Immature natural killer cell (primary cell): Measurements from ENCODE around the gene HOMER2. TPM values are rescaled to one million over a fixed set of nuclear protein-coding genes. Genes with fewer than 3 reads are reported as not detected.
A peak's percentile ranks its signal among the peaks of the same experiment; 100 is the strongest.

ENCODE experiments used
- DNase-seq, 3 donors: peaks; one replicate each; pipeline ENCODE4 v3.0.0; 2022; ENCODE audit warnings: mixed read lengths in 1 of 3
- H3K27ac Mint-ChIP-seq, 6 donors: one replicate each; pipeline ENCODE4 v1.8.0; 2020; ENCODE audit warnings: mixed read lengths in 6 of 6, mild to moderate bottlenecking in 5 of 6, inconsistent platforms in 4 of 6, moderate library complexity in 3 of 6
- H3K27me3 Mint-ChIP-seq, 3 donors: one replicate each; pipeline ENCODE4 v1.8.0; 2020 to 2021; ENCODE audit warnings: low read depth in 3 of 3, mild to moderate bottlenecking in 3 of 3, mixed read lengths in 3 of 3, moderate library complexity in 3 of 3, inconsistent platforms in 1 of 3
- H3K36me3 Mint-ChIP-seq, 3 donors: one replicate each; pipeline ENCODE4 v1.8.0; 2020; ENCODE audit warnings: mixed read lengths in 3 of 3, inconsistent platforms in 2 of 3, mild to moderate bottlenecking in 2 of 3
- H3K4me1 Mint-ChIP-seq, 2 donors: one replicate each; pipeline ENCODE4 v1.8.0; 2020; ENCODE audit warnings: inconsistent platforms in 2 of 2, mild to moderate bottlenecking in 2 of 2, mixed read lengths in 2 of 2, moderate library complexity in 1 of 2
- H3K4me3 Mint-ChIP-seq, 5 donors: one replicate each; pipeline ENCODE4 v1.8.0; 2020; ENCODE audit warnings: mild to moderate bottlenecking in 5 of 5, mixed read lengths in 5 of 5, inconsistent platforms in 3 of 5, moderate library complexity in 3 of 5
- H3K9me3 Mint-ChIP-seq, 6 donors: one replicate each; pipeline ENCODE4 v1.8.0; 2020; ENCODE audit warnings: mild to moderate bottlenecking in 6 of 6, mixed read lengths in 6 of 6, inconsistent platforms in 4 of 6, moderate library complexity in 3 of 6
- polyA plus RNA-seq, 3 donors: library from polyadenylated mRNA; unstranded; fragments of 300-500 nt; fragmentation: Illumina TruSeq; gene quantifications; one replicate each; pipeline ENCODE4 v1.2.3, GENCODE V29; 2021

Gene HOMER2
- polyA plus RNA-seq, 3 donors from 2014 or later = 3.4 to 3.5 TPM; not detected in 1

DNA sequence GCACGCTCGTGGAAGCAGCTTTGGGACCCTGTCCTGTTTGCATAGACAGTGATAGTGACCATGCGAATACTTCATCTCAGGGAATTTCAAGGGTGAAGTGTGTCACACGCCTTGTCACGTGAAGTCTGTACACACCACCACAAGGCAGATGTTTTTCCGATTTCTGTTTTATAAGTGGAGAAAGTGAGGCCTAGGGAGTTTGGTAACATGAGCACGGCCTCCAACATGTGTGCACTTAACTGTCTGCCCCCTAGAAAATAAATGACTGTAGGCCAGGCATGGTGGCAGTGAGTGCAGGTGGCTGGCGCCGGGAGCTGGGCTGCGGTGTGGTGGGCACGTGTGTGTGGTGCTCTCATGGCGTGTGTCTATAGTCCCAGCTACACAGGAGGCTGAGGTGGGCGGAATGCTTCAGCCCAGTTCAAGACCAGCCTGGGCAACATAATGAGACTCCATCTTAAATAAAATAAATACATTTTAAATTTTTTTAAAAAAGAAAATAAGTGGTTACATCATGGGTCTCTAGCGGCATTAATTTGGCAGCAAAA, 101.1 kb downstream of the HOMER2 start:
- peaks cover 0 to 3% (median 0%) of the 10 kb centered on the region in 3 donors for H3K27me3 Mint-ChIP-seq

DNA sequence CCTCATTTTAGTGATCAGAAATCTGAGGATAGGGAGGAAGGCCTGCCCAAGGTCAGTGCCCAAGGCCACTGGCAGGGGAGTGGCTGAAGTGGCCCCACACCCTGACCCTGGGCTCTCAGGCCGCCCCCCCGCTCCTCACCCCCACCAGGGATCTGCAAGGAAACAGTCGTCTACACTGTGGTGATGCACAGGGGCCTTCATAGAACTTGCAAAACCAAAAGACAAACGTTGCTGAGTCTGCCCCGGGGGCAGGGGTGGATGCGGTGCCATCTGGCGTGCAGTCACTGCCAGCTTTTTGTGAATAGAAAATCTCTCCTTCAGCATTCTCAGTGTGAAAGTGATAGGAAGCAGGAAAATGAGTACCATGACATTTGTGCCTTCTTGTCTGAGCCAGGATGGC, 101.8 kb downstream of the HOMER2 start:
- H3K4me1 Mint-ChIP-seq = peaks cover 6 to 11% of the 10 kb centered on the region in 2 donors

More for the DNA sequence above, 101.1 kb downstream of the HOMER2 start:
- Mint-ChIP-seq H3K4me1 (peaks cover 8 to 17% of the 10 kb centered on the region in 2 donors), H3K9me3 (no peaks in the 10 kb centered on the region), H3K4me3 (no peak overlapping the region), H3K27ac (no peak overlapping the region), H3K36me3 (peaks cover 0 to 5% (median 0%) of the 10 kb centered on the region in 3 donors)
- no peak for DNase-seq

DNA sequence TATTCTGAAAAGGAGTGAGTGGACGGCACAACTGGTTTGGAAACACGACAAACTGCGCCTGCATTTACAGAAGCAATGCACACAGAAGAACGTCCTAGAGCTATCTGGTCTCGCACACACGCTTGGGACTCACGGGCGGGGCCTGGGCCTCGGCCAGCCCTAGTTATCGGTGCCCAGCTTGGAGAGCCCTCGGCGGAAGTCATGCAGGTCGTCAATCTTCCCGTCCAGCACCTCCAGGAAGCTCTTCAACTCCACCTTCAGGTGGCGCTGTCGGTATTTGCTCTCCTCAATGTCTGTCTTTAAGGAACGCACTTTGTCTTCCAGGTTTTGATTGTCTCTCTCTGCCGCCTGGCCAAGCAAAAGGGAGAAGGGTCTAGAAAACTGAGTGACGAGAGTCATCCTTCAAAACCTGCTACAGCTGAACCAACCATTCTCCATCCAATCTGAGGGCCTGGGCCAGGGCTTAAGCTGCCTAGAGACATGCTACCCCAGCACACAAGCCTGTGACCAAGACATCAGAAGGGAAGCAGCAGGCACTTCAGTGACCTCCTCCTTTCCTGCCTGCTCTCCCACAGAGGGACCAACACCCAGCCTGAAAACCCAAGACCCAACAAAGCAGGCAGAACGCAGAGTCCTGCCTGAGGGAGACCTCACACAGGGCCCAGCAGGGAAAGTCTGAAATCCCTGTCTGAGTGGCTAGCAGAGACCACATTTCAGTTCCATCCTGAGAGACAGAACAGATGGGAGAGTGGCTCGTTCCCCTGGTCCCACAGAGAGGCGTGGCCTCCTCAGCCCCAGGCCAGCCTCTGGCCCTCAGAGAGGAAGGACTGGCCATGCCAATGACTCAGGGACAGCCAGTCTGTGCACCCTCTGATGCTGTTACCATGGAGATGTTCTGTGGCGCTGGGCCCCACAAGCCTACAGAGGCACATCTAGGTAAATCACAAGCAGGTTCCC, 102.7 kb downstream of the HOMER2 start:
- peaks cover 1 to 3% (median 2%) of the 10 kb centered on the region in 3 donors for H3K27me3 Mint-ChIP-seq
- H3K36me3 Mint-ChIP-seq = peaks cover 0 to 5% (median 0%) of the 10 kb centered on the region in 3 donors
- H3K4me1 Mint-ChIP-seq = peaks cover 11 to 16% of the 10 kb centered on the region in 2 donors
- peak overlapping the region in 1 of 5 donors; percentile 40 for H3K4me3 Mint-ChIP-seq
- DNase-seq = peak; percentile 37 to 46 (median 45)
- H3K9me3 Mint-ChIP-seq = peaks cover 0 to 2% (median 0%) of the 10 kb centered on the region in 6 donors
- peak overlapping the region in 3 of 6 donors; percentile 35 to 53 (median 38) for H3K27ac Mint-ChIP-seq

More for the DNA sequence above, 101.8 kb downstream of the HOMER2 start:
- no peaks in the 10 kb centered on the region for H3K9me3 Mint-ChIP-seq
- no peak overlapping the region for H3K4me3 Mint-ChIP-seq
- no peak for DNase-seq
- H3K27me3 Mint-ChIP-seq = peaks cover 0 to 3% (median 1%) of the 10 kb centered on the region in 3 donors
- no peak overlapping the region for H3K27ac Mint-ChIP-seq
- peaks cover 0 to 5% (median 0%) of the 10 kb centered on the region in 3 donors for H3K36me3 Mint-ChIP-seq

DNA sequence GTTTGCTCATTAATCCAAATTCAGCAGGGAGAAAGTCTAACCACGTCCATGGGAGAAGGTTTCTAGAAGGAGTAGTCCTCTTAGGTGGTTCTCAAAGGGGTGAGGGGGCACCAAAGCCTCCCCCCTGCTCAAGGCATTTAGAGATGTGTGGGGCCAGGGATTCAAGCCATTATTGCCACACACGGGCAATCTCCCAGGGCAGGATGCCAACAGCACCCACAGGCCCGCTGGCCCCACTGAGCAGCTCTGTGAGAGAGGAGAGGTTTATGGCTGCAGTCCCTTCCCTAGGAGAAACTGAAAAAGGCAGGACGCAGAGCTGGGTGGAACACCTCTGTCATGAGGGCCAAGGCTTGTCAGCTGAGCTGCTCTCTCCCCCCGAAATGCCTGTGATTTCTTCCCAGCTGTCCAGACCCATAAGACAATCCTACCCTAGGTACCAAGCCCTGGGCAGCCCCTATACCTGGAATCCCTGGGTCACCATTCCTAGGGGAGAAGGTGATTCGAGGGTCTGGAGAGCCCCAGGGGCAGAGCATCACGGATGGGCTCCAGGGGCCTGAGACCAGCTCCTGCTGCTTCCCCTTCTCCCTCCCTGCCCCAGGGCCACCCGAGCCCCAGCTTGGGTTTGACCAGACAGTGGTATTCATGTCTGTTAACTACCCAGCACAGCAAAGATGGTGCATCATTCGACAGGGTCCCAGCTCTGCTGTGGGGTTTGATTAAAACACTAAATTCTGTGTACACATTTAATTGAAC, 104.1 kb downstream of the HOMER2 start:
- Mint-ChIP-seq H3K4me3 (no peak overlapping the region), H3K27ac (no peak overlapping the region), H3K4me1 (peaks cover 14 to 19% of the 10 kb centered on the region in 2 donors), H3K36me3 (peaks cover 0 to 5% (median 0%) of the 10 kb centered on the region in 3 donors), H3K27me3 (peaks cover 1 to 3% (median 2%) of the 10 kb centered on the region in 3 donors), H3K9me3 (peaks cover 0 to 2% (median 0%) of the 10 kb centered on the region in 6 donors)
- no peak for DNase-seq

DNA sequence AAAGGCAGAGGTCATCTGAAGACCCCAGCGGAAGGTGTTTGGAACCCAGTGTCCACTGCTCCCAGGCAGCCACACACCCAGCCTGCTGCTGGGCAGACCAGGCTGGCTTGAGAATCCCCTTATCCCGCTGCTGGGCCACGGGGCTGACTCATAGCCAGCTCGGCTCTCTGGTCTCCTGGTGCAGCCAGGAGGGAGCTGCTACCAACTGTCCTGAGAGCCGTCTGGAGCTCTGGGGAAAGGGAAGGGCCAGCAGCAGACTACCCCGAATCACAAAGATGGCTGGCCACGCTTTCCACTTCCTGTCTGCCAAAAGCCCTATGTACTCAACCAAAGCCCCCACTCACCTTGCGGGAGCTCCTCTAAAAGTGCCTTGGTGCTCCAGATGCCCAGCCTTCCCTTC, 104.8 kb downstream of the HOMER2 start:
- Mint-ChIP-seq H3K27me3 (peaks cover 1 to 3% (median 2%) of the 10 kb centered on the region in 3 donors), H3K27ac (no peak overlapping the region), H3K9me3 (peaks cover 0 to 2% (median 0%) of the 10 kb centered on the region in 6 donors), H3K4me3 (no peak overlapping the region), H3K36me3 (peaks cover 0 to 8% (median 3%) of the 10 kb centered on the region in 3 donors), H3K4me1 (peaks cover 13 to 19% of the 10 kb centered on the region in 2 donors)
- no peak for DNase-seq

DNA sequence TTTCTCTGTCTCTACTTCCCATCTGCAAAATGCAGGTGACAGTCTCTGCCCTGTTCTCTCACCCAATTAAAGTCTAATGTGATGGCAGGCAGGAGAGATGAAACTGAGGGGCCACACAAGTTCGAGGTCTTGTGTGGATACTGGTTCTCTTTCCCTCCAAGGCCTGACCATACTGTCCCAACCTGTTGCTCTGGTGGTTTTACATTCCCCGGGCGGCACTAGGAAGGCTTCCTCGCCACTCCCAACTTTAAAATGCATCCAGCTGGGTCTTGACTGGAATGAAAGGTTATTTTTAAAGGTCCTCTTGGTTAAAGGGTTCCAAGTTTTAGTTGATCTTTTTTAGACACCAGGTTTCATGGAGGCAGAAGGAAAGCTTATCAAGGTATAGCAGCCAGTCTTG, 105.9 kb downstream of the HOMER2 start:
- Mint-ChIP-seq H3K36me3 (peaks cover 0 to 10% (median 7%) of the 10 kb centered on the region in 3 donors), H3K27ac (no peak overlapping the region), H3K4me3 (no peak overlapping the region)

DNA sequence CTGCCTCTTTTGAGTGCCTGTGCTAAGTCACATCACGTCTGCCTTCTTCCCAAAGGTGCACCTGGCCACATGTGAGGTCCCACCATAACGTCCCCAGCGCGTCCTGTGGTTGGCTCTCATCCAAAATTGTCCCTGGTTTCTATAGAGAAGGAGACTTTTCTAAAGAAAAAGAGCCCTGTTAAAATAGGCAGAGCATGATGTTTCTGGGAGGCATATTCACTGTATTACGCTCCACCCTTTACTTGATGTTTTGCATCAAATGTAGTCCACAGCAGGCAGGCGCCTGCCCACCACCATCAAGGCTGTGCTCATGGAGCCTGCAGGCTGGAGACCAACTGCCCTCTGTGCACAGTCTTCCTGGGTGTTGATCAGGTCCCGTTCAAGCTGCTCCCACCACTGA, 106.8 kb downstream of the HOMER2 start:
- Mint-ChIP-seq H3K4me1 (peaks cover 13 to 19% of the 10 kb centered on the region in 2 donors), H3K27ac (no peak overlapping the region), H3K36me3 (peaks cover 0 to 10% (median 9%) of the 10 kb centered on the region in 3 donors), H3K27me3 (peaks cover 1 to 3% (median 2%) of the 10 kb centered on the region in 3 donors), H3K9me3 (peaks cover 0 to 2% (median 0%) of the 10 kb centered on the region in 6 donors), H3K4me3 (no peak overlapping the region)
- DNase-seq = no peak

More for the DNA sequence above, 105.9 kb downstream of the HOMER2 start:
- peaks cover 0 to 2% (median 0%) of the 10 kb centered on the region in 6 donors for H3K9me3 Mint-ChIP-seq
- DNase-seq = no peak
- H3K27me3 Mint-ChIP-seq = peaks cover 1 to 3% (median 2%) of the 10 kb centered on the region in 3 donors
- H3K4me1 Mint-ChIP-seq = peaks cover 13 to 19% of the 10 kb centered on the region in 2 donors

DNA sequence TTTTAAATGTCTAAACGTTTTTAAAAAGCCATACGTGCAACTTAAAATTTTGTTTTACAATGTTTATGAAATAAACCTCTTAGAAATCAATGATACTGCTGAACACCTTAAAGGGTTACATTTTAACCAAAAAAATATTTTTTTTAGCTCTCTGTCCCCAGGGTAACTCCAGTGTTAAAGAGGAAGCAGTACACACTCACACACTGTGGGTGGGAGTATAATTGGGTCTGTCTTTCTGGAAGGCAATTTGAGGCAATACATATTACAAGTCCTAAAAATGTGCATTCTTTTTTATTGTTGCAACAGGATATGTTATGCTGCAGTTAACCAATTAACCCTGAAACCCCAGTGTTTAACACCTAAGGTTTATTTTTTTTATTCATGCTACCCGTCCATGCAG, 109.0 kb downstream of the HOMER2 start:
- Mint-ChIP-seq H3K27ac (no peak overlapping the region), H3K27me3 (peaks cover 1 to 3% (median 2%) of the 10 kb centered on the region in 3 donors), H3K4me1 (peaks cover 7 to 9% of the 10 kb centered on the region in 2 donors), H3K36me3 (peaks cover 0 to 12% (median 10%) of the 10 kb centered on the region in 3 donors), H3K9me3 (peaks cover 0 to 2% (median 0%) of the 10 kb centered on the region in 6 donors), H3K4me3 (no peak overlapping the region)
- DNase-seq = no peak

DNA sequence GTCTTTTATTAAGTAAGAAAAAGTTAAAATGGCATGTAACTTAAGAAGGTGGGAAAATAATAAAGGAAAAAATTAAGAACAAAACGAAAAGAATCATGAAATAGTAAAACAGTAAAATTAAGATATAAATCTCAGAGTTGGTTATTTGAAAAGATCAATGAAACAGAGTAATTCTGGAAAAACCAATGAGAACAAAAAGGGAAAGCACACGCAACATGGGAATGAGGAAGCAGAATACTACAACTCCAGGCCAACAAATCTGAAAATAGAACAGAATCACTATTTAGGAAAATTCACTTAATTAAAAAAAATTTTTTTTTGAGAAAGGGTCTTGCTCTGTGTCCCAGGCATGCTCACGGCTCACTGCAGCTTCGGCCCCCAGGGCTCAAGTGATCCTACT, 112.4 kb downstream of the HOMER2 start:
- Mint-ChIP-seq H3K4me1 (peaks cover 6 to 21% of the 10 kb centered on the region in 2 donors), H3K27me3 (peaks cover 0 to 3% (median 0%) of the 10 kb centered on the region in 3 donors), H3K27ac (peak overlapping the region in 1 of 6 donors; percentile 25), H3K9me3 (peaks cover 0 to 1% (median 0%) of the 10 kb centered on the region in 6 donors), H3K36me3 (peaks cover 14 to 36% (median 28%) of the 10 kb centered on the region in 3 donors), H3K4me3 (no peak overlapping the region)
- no peak for DNase-seq

DNA sequence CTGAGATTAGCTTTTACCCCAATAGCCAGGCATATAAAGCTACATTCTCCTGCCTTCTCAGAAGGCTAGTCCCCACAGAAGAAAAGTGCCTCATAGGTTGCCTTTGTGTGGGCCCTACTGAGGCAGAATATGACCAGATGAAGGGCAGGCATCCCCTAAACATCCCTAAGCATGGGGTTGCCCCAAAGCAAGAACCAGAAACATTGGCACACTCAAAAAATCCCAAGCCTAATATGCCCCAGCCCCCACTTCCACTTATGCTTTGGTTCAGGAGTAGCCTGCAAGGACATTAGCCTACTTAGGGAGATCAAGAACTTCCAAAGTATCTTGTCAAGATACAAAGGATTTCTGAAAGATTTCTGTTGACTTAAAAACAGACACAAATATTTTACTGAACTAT, 113.4 kb downstream of the HOMER2 start:
- H3K4me3 Mint-ChIP-seq = no peak overlapping the region

DNA sequence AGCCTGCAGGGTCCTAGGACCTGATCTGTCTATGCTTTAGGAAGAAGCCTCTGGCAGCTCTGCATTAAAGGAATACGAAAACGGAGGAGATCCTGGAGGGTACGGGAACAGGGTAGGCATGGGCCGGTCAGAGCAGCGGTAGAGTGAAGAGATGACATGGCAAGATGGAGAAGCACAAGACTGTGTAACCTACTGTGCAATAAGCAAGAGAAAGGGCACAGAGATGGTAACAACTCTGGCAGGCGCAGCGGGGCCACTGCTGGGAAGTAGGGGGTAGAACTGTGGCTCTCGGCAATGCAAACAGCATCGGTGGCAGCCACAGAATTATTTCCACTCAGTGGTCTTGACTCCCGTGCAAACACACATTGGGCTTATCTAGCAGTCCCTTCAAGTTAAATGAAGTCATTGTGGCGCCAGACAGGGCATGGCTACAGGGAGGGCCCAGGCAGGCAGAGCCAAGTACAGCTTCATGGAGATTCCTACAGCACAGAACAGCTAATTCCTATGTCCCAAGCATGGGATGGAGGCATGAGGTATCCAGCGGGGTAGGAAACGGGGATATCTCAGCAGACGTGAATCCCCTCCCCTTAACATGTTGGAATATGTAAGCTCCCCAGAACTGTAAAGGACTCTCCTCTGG, 114.3 kb downstream of the HOMER2 start:
- Mint-ChIP-seq H3K27ac (peak overlapping the region in 2 of 6 donors; percentile 8 to 42), H3K4me1 (peaks cover 3 to 16% of the 10 kb centered on the region in 2 donors), H3K36me3 (peaks cover 20 to 48% (median 36%) of the 10 kb centered on the region in 3 donors), H3K27me3 (peaks cover 0 to 3% (median 0%) of the 10 kb centered on the region in 3 donors), H3K9me3 (no peaks in the 10 kb centered on the region), H3K4me3 (no peak overlapping the region)
- no peak for DNase-seq

More for the DNA sequence above, 113.4 kb downstream of the HOMER2 start:
- Mint-ChIP-seq H3K4me1 (peaks cover 1 to 14% of the 10 kb centered on the region in 2 donors), H3K27me3 (peaks cover 0 to 3% (median 0%) of the 10 kb centered on the region in 3 donors), H3K27ac (peak overlapping the region in 1 of 6 donors; percentile 65), H3K9me3 (no peaks in the 10 kb centered on the region), H3K36me3 (peaks cover 16 to 43% (median 32%) of the 10 kb centered on the region in 3 donors)
- DNase-seq = no peak

DNA sequence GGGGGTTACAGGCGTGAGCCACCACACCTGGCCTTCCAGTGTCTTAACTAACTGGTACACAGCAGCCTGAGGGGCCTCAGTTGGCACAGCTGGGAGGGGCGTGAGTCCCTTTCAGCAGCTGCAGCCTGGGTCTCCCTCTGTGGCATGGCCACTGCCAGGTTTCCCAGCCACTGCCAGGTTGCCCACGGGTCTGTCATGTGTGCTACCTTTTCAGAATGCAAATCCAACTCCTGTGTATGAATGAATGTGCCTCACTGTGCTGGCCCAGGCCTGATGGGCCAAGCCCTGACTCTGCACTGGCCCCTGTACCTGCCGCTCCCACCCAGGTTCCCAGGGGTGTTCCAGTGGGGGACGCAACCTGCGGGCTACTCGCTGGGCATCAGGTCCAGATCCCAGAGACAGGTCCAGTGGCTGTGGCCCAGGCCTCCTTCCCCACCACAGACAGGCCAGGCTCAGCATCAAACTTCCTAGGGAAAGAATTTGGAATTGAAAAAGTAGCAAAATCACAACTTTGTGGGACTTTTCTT, 117.1 kb downstream of the HOMER2 start:
- no peak for DNase-seq
- no peak overlapping the region for H3K4me3 Mint-ChIP-seq
- peaks cover 33 to 66% (median 38%) of the 10 kb centered on the region in 3 donors for H3K36me3 Mint-ChIP-seq
- H3K9me3 Mint-ChIP-seq = no peaks in the 10 kb centered on the region
- peaks cover 0 to 3% (median 0%) of the 10 kb centered on the region in 3 donors for H3K27me3 Mint-ChIP-seq
- no peak overlapping the region for H3K27ac Mint-ChIP-seq
- peaks cover 15 to 38% of the 10 kb centered on the region in 2 donors for H3K4me1 Mint-ChIP-seq
